ENCODE measurements around the gene IP6K3.

DNA sequence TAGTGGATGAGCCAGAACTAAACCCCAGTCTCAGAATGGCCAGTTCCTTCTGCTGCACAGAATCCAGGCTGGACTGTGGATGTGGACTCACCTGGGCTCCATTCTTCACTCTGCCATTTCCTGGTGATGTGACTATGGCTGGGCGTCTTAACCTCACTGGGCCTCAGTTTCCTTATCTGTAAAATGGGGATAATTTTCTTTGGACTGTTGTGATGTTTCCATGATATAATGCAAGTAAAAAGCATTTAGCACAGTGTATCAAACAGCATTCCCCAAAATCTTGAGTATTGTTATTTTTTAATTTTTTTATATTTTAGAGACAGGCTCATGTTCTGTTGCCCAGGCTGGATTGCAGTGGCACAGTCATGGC, 5.9 kb upstream of the IP6K3 start:
- no peak for TF ChIP-seq CTCF (IDR thresholded peaks at IDR 0.05; ENCODE audit: insufficient read depth, low read length)
- TF ChIP-seq POLR2AphosphoS5 (IDR thresholded peaks at IDR 0.05; ENCODE audit: low read depth), result no peak
- no peak for TF ChIP-seq SPI1 (IDR thresholded peaks at IDR 0.05; ENCODE audit: borderline replicate concordance, low read depth)

All from HL-60 (cell line).